Activated T-helper 1 cell treated with anti-CD3 and anti-CD28 coated beads, Interleukin-12 subunit alpha, Interleukin-12 subunit beta, Interleukin-2, Interleukin-4 antibody, amounts not matched to agents 30 ng/mL and 10 ng/mL and 1 ng/mL, durations not matched to agents 14 hours and 24 hours and 36 hours (primary cell): ENCODE results near the gene SGCD. TPM values are rescaled to one million over a fixed set of nuclear protein-coding genes. Genes with fewer than 3 reads are reported as not detected.

ENCODE experiments used
- DNase-seq: peaks from one replicate; pipeline ENCODE4 v3.0.0; 2021; ENCODE audit warnings: low spot score
- H3K27ac Mint-ChIP-seq: one replicate; pipeline ENCODE4 v1.8.0; 2021; ENCODE audit warnings: mild to moderate bottlenecking, mixed read lengths
- H3K27me3 Mint-ChIP-seq: one replicate; pipeline ENCODE4 v1.8.0; 2022; ENCODE audit warnings: mild to moderate bottlenecking, moderate library complexity, mixed read lengths; ENCODE audit not compliant: insufficient read depth
- H3K36me3 Mint-ChIP-seq: one replicate; pipeline ENCODE4 v1.8.0; 2021; ENCODE audit warnings: low read depth, mixed read lengths
- H3K4me1 Mint-ChIP-seq: one replicate; pipeline ENCODE4 v1.8.0; 2021; ENCODE audit warnings: low read depth, mixed read lengths
- H3K4me3 Mint-ChIP-seq: one replicate; pipeline ENCODE4 v1.8.0; 2021; ENCODE audit warnings: mild to moderate bottlenecking, moderate library complexity, mixed read lengths
- H3K9me3 Mint-ChIP-seq: one replicate; pipeline ENCODE4 v1.8.0; 2021; ENCODE audit warnings: mixed read lengths
- intact Hi-C: fragments of 100-400 bp; cut with micrococcal nuclease; formaldehyde crosslinking; loops from one replicate; pipeline ENCODE4 v1.15.1; 2024
- total RNA-seq: library from RNA; stranded (reverse); gene quantifications from 2 replicates; pipeline ENCODE4 v1.2.3, GENCODE V29; 2022

SGCD gene
- total RNA-seq, 1 donor from 2014 or later = not detected

DNA sequence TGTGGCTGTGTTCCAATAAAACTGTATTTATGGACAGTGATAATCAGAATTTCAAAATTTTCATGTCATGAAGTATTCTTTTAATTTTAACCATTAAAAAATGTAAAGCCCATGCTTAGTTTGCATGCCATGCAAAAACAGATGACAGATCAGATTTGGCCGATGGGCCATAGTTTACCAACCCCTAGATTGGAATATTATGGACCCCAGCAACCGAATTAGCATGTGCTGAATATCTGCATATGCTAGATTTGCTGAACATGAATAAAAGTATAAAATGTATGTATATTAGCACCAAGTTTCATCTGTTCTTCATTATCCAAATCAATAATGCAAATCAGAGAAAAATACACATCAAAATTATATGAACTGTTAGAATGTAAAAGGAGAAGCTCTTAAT lies 364.6 kb downstream of the SGCD start:
- Mint-ChIP-seq H3K27ac (no peak overlapping the region), H3K36me3 (no peaks in the 10 kb centered on the region), H3K27me3 (peaks cover 45% of the 10 kb centered on the region), H3K4me3 (no peak overlapping the region), H3K9me3 (no peaks in the 10 kb centered on the region), H3K4me1 (no peaks in the 10 kb centered on the region)
- no peak for DNase-seq
- intact Hi-C loops = no loop called here

DNA sequence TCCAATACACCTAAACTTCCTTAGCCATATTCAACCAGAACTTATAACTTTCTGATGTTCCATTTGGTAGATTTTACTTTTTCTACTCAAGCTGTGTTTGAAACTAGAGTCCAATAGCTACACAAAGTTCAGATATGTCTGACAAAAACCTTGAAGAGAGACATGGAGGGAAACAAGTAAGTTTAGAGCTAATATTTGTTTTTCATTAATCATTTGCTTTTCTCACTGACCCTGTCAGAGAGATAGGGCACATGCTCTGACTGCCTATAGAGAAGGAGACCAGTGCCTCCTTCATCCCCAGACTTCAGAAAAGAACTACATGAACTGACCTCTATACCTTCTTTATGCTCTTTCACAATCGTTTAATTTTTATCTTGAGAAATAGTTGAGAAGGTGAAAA lies 366.1 kb downstream of the SGCD start:
- peaks cover 34% of the 10 kb centered on the region for H3K27me3 Mint-ChIP-seq
- intact Hi-C loops = no loop called here

DNA sequence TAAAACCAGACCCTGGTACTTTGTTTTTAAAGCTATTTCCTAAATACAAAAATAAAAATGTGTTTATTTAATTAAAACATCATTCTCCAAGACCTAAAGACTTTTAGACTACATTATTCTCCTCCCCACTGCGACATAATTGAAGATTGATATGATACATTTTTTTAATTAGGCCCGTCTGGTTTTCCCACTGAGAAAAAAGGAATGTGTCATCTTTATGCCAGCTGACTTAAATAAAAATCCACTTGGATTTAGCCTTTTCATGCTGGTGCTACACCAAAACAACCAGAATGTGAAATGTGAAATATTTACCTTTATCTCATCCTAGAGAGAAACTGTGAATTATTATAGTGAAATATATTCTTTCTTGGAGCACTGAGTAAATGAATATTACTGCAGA lies 367.6 kb downstream of the SGCD start:
- peaks cover under 1% of the 10 kb centered on the region for H3K9me3 Mint-ChIP-seq
- peaks cover 9% of the 10 kb centered on the region for H3K4me1 Mint-ChIP-seq
- no peak overlapping the region for H3K4me3 Mint-ChIP-seq
- intact Hi-C loops = no loop called here
- H3K27ac Mint-ChIP-seq = no peak overlapping the region
- DNase-seq = no peak
- H3K27me3 Mint-ChIP-seq = peaks cover 20% of the 10 kb centered on the region
- no peaks in the 10 kb centered on the region for H3K36me3 Mint-ChIP-seq

More for the DNA sequence above, 366.1 kb downstream of the SGCD start:
- no peaks in the 10 kb centered on the region for H3K9me3 Mint-ChIP-seq
- no peak overlapping the region for H3K27ac Mint-ChIP-seq
- H3K36me3 Mint-ChIP-seq = no peaks in the 10 kb centered on the region
- no peak for DNase-seq
- no peak overlapping the region for H3K4me3 Mint-ChIP-seq
- peaks cover 7% of the 10 kb centered on the region for H3K4me1 Mint-ChIP-seq

DNA sequence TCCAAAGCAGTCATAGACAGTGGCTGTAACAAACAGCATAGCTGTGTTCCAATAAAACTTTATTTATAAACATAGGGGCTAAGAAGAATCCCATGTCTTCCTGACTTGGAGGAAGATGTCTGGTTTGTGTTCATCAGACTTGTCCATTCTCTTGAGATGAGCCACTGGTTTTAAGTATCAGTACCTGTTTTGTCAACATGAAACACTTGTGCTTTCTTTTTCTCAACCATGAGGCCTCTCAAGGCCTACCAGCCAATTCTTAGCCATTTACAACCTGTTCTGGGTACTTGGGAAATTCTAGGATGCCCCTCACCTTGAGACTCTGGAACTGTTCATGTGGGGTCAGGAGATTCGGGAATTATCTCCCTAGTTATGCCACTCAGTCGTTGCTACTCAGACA lies 368.8 kb downstream of the SGCD start:
- Mint-ChIP-seq H3K36me3 (no peaks in the 10 kb centered on the region), H3K4me3 (no peak overlapping the region), H3K27me3 (peaks cover 15% of the 10 kb centered on the region), H3K27ac (no peak overlapping the region), H3K4me1 (peaks cover 9% of the 10 kb centered on the region), H3K9me3 (peaks cover 3% of the 10 kb centered on the region)
- no peak for DNase-seq
- intact Hi-C loops = no loop called here

DNA sequence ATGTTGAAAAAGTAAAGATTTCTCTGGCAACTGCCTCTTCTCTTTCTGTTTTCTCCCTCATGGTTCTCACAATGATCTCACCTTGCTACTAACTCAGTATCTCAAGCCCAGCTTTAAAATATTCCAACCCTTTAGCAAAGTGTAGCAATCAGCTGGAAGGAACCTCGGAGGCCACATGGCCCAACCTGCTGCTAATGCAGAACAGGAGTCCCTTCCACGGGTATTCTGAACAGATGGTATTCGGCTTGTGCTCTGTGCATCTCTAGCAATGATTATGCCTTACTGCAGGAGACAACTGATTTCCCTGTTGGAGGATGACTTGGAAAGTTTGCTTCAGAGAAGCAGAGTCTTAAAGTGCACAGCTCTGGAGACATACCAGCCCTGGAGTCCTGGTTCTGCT lies 371.4 kb downstream of the SGCD start:
- Mint-ChIP-seq H3K27me3 (peaks cover 9% of the 10 kb centered on the region), H3K27ac (no peak overlapping the region), H3K9me3 (peaks cover 3% of the 10 kb centered on the region), H3K4me1 (peaks cover 9% of the 10 kb centered on the region), H3K36me3 (no peaks in the 10 kb centered on the region), H3K4me3 (no peak overlapping the region)
- intact Hi-C loops = no loop called here
- no peak for DNase-seq

DNA sequence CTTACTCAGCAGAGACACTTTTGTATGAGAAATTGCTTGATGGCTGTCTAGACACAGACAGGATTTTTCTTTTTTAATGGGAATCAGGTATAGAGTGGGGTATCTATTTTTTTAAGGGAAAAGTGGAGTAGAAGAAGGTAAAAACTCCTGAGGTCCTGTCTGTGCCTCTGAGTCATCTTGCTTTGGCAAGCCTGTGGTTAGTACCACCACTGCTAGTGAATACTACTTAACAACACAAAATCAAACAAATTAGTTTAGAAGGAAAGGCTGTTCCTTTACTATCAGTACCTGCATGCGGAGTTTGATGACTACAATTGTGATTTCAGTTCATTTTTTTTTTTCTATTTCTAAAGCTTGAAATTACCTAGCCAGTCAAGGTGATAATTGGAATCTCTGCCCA lies 372.2 kb downstream of the SGCD start:
- Mint-ChIP-seq H3K9me3 (peaks cover 3% of the 10 kb centered on the region), H3K36me3 (no peaks in the 10 kb centered on the region), H3K4me3 (no peak overlapping the region), H3K27ac (no peak overlapping the region), H3K27me3 (peaks cover 1% of the 10 kb centered on the region), H3K4me1 (peaks cover 9% of the 10 kb centered on the region)
- intact Hi-C loops = no loop called here
- DNase-seq = no peak

DNA sequence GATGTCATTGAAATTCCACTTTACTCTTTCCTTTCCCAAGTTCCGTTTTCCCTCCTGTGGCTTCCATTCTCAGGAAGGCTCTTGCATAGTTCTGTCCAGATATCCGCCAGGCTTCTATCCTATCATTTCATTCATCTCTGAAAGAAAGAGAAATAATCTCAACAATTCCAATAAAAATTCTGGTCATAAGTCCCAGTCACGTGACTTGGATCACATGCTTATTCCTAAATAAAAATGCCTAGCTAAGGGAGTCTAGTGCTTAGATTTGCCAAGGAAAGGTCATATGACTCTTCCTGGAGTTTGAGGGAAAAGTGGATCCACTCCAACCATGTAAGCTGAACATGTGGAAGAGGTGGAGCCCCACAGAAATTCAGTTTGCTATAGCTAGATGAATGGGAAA lies 377.2 kb downstream of the SGCD start:
- no peak for DNase-seq
- Mint-ChIP-seq H3K36me3 (no peaks in the 10 kb centered on the region), H3K9me3 (peaks cover 3% of the 10 kb centered on the region), H3K4me1 (no peaks in the 10 kb centered on the region), H3K4me3 (no peak overlapping the region), H3K27me3 (peaks cover 11% of the 10 kb centered on the region), H3K27ac (no peak overlapping the region)
- intact Hi-C loops = no loop called here

DNA sequence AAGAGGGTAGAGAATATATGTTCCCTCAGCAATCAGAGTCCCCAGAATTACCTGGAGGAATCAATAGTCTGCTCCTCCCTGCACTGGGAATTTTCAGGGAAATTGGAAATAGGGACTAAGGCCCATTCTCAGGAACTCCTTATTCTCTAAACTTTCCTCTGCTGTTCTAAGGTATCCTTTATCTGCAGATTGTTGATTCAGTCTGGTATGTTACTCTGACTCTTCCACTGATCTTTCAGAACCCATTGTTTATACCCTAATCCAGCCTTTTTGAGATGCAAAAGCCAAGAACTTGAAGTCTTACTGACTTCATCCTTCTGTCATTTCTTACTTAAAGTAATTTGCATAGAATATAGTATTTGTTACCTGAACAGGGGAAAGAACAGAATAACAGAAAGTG lies 379.7 kb downstream of the SGCD start:
- Mint-ChIP-seq H3K27ac (no peak overlapping the region), H3K4me3 (no peak overlapping the region), H3K4me1 (no peaks in the 10 kb centered on the region), H3K9me3 (no peaks in the 10 kb centered on the region), H3K27me3 (peaks cover 24% of the 10 kb centered on the region), H3K36me3 (no peaks in the 10 kb centered on the region)
- no peak for DNase-seq
- intact Hi-C loops = no loop called here

DNA sequence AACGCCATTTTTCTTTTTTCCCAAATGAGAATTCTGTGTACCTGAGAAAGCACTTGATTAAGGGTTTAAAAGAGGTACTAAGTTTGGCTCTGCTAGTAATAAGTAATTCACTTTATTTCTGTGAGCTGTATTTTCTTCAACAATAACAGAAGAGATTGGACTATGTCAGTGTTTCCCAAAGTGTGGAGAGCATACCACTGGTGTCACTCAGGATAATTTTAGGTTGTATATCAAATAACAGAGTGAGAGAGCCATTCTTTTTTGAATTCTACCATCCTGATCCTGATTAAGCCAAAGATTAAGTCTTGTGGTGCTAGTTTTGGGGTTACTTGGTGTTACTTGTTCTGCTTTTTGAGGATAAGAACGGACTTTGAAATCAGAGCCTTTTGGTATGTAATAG lies 380.8 kb downstream of the SGCD start:
- H3K4me3 Mint-ChIP-seq = no peak overlapping the region

DNA sequence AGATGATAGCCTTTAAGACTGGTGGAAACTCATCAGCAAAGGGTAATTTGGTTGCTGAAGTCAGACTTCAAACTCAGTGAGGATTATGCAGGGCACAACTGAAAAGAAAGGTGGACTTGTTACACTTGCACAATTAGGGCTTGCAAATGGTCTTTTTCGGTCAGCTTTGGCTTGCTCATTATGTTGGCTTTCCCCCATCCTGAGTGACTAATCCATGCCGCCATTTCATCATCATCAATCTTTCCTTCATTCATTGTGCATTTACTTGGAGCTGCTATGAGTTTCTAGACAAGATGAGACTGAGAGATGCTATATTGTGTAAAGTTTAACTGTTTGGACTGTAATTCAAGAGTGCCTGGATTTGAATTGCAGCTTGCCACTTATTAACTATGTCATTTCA lies 388.3 kb downstream of the SGCD start:
- peaks cover 3% of the 10 kb centered on the region for H3K9me3 Mint-ChIP-seq
- H3K27ac Mint-ChIP-seq = no peak overlapping the region
- no peaks in the 10 kb centered on the region for H3K36me3 Mint-ChIP-seq
- H3K27me3 Mint-ChIP-seq = peaks cover 18% of the 10 kb centered on the region
- intact Hi-C loops = loop anchor here (10.0 kb wide), 1 partner anchor 420 kb away; no protein-coding TSS in a partner anchor
- no peak for DNase-seq
- no peak overlapping the region for H3K4me3 Mint-ChIP-seq
- H3K4me1 Mint-ChIP-seq = no peaks in the 10 kb centered on the region

More for the DNA sequence above, 380.8 kb downstream of the SGCD start:
- peaks cover 26% of the 10 kb centered on the region for H3K27me3 Mint-ChIP-seq
- no peaks in the 10 kb centered on the region for H3K4me1 Mint-ChIP-seq
- intact Hi-C loops = no loop called here
- no peak overlapping the region for H3K27ac Mint-ChIP-seq
- no peak for DNase-seq
- H3K9me3 Mint-ChIP-seq = peaks cover 3% of the 10 kb centered on the region
- no peaks in the 10 kb centered on the region for H3K36me3 Mint-ChIP-seq

DNA sequence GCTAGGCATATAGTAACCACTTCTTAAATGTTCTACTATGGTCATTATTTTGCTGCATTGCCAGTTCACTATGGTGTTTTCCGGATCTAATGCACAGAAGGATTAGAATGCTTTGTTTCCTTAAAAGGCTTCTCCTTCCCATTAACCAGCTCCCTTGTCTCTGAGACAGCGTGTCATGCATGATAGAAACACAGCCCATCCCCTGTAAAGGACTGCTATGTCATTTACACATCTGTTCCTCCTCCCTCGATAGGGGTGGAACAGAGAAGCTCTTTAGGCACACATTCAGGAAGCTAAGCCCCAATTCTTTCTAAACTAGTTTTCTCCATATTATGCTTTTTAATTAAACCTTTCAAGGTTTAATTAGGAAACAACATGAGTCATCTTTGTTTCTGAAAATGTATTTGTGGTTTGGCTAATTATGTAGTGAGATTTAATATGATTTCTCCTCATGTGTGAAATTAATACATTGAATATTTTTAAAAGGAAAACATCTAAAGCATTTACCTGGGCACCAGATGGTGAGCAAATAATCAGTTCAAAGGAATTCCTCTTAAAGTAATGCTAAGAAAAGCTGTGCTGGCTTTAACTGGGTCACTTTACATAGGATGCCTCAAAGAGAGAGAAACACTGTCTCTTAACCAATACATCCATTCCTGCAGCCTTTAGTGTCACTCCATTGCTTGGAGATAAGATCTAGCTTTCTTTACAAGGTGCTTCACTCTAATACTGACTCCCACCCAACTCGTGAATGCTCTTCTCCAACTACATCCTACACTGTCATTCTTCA lies 389.8 kb downstream of the SGCD start:
- H3K36me3 Mint-ChIP-seq = no peaks in the 10 kb centered on the region
- no peak for DNase-seq
- no peaks in the 10 kb centered on the region for H3K4me1 Mint-ChIP-seq
- intact Hi-C loops = loop anchor here (10.0 kb wide), 1 partner anchor 418 kb away; no protein-coding TSS in a partner anchor
- peaks cover 6% of the 10 kb centered on the region for H3K27me3 Mint-ChIP-seq
- H3K9me3 Mint-ChIP-seq = peaks cover 3% of the 10 kb centered on the region
- H3K27ac Mint-ChIP-seq = no peak overlapping the region
- H3K4me3 Mint-ChIP-seq = no peak overlapping the region

DNA sequence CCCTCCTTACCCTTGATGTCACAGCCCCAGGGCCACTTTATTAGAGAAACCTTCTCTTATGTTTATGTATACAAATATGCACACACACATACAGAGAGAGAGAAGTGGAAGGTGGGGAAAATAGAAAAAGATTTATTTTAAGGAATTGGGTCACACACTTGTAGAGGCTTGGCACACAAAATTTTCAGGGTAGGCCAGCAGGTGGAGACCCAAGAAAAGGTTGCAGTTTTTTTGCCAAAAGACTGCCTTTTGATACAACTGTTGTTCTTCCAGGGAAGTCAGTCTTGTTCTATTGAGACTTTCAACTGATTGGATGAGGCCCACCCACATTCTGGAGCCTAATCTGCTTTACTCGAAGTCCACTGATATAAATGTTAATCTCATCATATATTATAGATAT lies 392.0 kb downstream of the SGCD start:
- no peak for DNase-seq
- Mint-ChIP-seq H3K9me3 (no peaks in the 10 kb centered on the region), H3K36me3 (peaks cover 2% of the 10 kb centered on the region), H3K4me1 (no peaks in the 10 kb centered on the region), H3K27me3 (peaks cover 2% of the 10 kb centered on the region), H3K27ac (no peak overlapping the region), H3K4me3 (no peak overlapping the region)
- intact Hi-C loops = loop anchor here (2.0 to 10.0 kb wide), 2 partner anchors 98 to 416 kb away; no protein-coding TSS in a partner anchor

DNA sequence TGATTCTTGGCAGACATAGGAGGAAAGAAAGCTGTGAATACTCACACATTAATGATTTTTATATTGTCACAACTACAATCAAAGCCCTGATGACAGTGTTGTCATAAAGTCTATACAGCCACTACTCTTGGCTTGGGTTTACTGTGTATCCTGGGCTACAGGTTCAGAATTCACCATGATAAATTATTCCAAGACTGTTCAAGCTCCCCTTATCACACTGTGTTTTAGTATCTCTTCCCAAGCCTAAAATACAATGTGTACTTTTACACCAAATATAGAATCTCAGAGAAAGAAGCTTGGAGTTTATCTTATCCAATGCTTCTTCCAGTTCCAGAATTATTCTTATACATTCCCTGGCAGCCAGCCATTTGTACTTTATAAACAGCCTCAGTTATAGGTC lies 395.4 kb downstream of the SGCD start:
- Mint-ChIP-seq H3K27ac (no peak overlapping the region), H3K9me3 (no peaks in the 10 kb centered on the region), H3K4me3 (no peak overlapping the region), H3K27me3 (peaks cover 7% of the 10 kb centered on the region), H3K36me3 (peaks cover 2% of the 10 kb centered on the region), H3K4me1 (no peaks in the 10 kb centered on the region)
- intact Hi-C loops = no loop called here
- DNase-seq = no peak
